H9 (cell line): Measurements from ENCODE around the gene MOCOS. TPM values are rescaled to one million over a fixed set of nuclear protein-coding genes. Genes with fewer than 3 reads are reported as not detected.

ENCODE experiments used
- DNase-seq: peaks from one replicate; pipeline ENCODE4 v3.0.0-alpha.2; 2017
- H2AFZ ChIP-seq: one replicate; pipeline ENCODE4 v1.6.1; 2013; ENCODE audit warnings: mild to moderate bottlenecking, low read length, control low read depth, moderate library complexity
- H2AK5ac ChIP-seq: 2 replicates; pipeline ENCODE4 v1.6.1; 2013; ENCODE audit warnings: low read length, control low read depth, mixed read lengths; ENCODE audit not compliant: insufficient read length
- H2BK120ac ChIP-seq: one replicate; pipeline ENCODE4 v1.6.1; 2013; ENCODE audit warnings: low read depth, mild to moderate bottlenecking, low read length, control low read depth, inconsistent platforms; ENCODE audit not compliant: poor library complexity, severe bottlenecking
- H2BK12ac ChIP-seq: 2 replicates; pipeline ENCODE4 v1.6.1; 2013; ENCODE audit warnings: low read length, control low read depth, mixed read lengths, low read depth; ENCODE audit not compliant: insufficient read length
- H2BK15ac ChIP-seq: 2 replicates; pipeline ENCODE4 v1.6.1; 2013; ENCODE audit warnings: low read depth, low read length, control low read depth
- H2BK20ac ChIP-seq: one replicate; pipeline ENCODE4 v1.6.1; 2013; ENCODE audit warnings: low read depth, mild to moderate bottlenecking, low read length, control low read depth, inconsistent platforms; ENCODE audit not compliant: poor library complexity, severe bottlenecking
- H2BK5ac ChIP-seq: 2 replicates; pipeline ENCODE4 v1.6.1; 2013; ENCODE audit warnings: low read length, control low read depth, mixed read lengths; ENCODE audit not compliant: insufficient read length
- H3K14ac ChIP-seq: 2 replicates; pipeline ENCODE4 v1.6.1; 2013; ENCODE audit warnings: low read length, control low read depth; ENCODE audit not compliant: insufficient read depth
- H3K18ac ChIP-seq: 2 replicates; pipeline ENCODE4 v1.6.1; 2013; ENCODE audit warnings: low read depth, mild to moderate bottlenecking, mixed read lengths, low read length, control low read depth; ENCODE audit not compliant: insufficient read length
- H3K23ac ChIP-seq: 2 replicates; pipeline ENCODE4 v1.6.1; 2013; ENCODE audit warnings: low read length, control low read depth, mixed read lengths, low read depth; ENCODE audit not compliant: insufficient read length
- H3K23me2 ChIP-seq: 2 replicates; pipeline ENCODE4 v1.6.1; 2013; ENCODE audit warnings: low read depth, mild to moderate bottlenecking, mixed read lengths, low read length, control low read depth; ENCODE audit not compliant: insufficient read length, poor library complexity, severe bottlenecking
- H3K27ac ChIP-seq: 2 replicates; pipeline ENCODE4 v1.5.1; 2013; ENCODE audit warnings: low read length, control low read depth, mixed read lengths, low read depth; ENCODE audit not compliant: insufficient read length
- H3K27me3 ChIP-seq: 2 replicates; pipeline ENCODE4 v1.6.1; 2013; ENCODE audit warnings: low read length, control low read depth, inconsistent platforms; ENCODE audit not compliant: insufficient read depth
- H3K4ac ChIP-seq: 2 replicates; pipeline ENCODE4 v1.6.1; 2013; ENCODE audit warnings: low read depth, mild to moderate bottlenecking, control low read depth, inconsistent platforms, low read length, moderate library complexity
- H3K4me1 ChIP-seq: 2 replicates; pipeline ENCODE4 v1.6.1; 2013; ENCODE audit warnings: low read length, control low read depth, inconsistent platforms; ENCODE audit not compliant: insufficient read depth
- H3K4me2 ChIP-seq: 2 replicates; pipeline ENCODE4 v1.6.1; 2013; ENCODE audit warnings: low read length, control low read depth, mixed read lengths; ENCODE audit not compliant: insufficient read length, insufficient read depth
- H3K56ac ChIP-seq: 2 replicates; pipeline ENCODE4 v1.6.1; 2013; ENCODE audit warnings: low read depth, mild to moderate bottlenecking, mixed read lengths, low read length, control low read depth; ENCODE audit not compliant: insufficient read length
- H3K79me1 ChIP-seq: 2 replicates; pipeline ENCODE4 v1.6.1; 2013; ENCODE audit warnings: low read depth, mild to moderate bottlenecking, moderate library complexity, low read length, control low read depth, inconsistent platforms; ENCODE audit not compliant: insufficient read depth, poor library complexity, severe bottlenecking
- H3K79me2 ChIP-seq: 2 replicates; pipeline ENCODE4 v1.6.1; 2013; ENCODE audit warnings: low read length, control low read depth, inconsistent platforms; ENCODE audit not compliant: insufficient read depth
- H3K9ac ChIP-seq: 2 replicates; pipeline ENCODE4 v1.6.1; 2013; ENCODE audit warnings: low read length, control low read depth, mixed read lengths; ENCODE audit not compliant: insufficient read length; ENCODE audit errors: extremely low read depth
- H3K9me3 ChIP-seq: one replicate; pipeline ENCODE4 v1.6.1; 2013; ENCODE audit warnings: low read depth, low read length, inconsistent platforms; ENCODE audit not compliant: control insufficient read depth
- H3T11ph ChIP-seq: one replicate; pipeline ENCODE4 v1.6.1; 2013; ENCODE audit warnings: mild to moderate bottlenecking, low read length, control low read depth, inconsistent platforms
- H4K20me1 ChIP-seq: one replicate; pipeline ENCODE4 v1.6.1; 2013; ENCODE audit not compliant: control insufficient read depth, insufficient read length, insufficient read depth
- H4K5ac ChIP-seq: 2 replicates; pipeline ENCODE4 v1.6.1; 2013; ENCODE audit warnings: low read depth, mild to moderate bottlenecking, mixed read lengths, low read length, control low read depth; ENCODE audit not compliant: insufficient read length
- H4K8ac ChIP-seq: replicated peaks from 2 replicates; pipeline ENCODE4 v1.6.1; 2013; ENCODE audit warnings: low read length, control low read depth, mixed read lengths, low read depth; ENCODE audit not compliant: insufficient read length
- H4K91ac ChIP-seq: 2 replicates; pipeline ENCODE4 v1.6.1; 2013; ENCODE audit warnings: low read depth, mild to moderate bottlenecking, moderate library complexity, mixed read lengths, low read length, control low read depth; ENCODE audit not compliant: insufficient read length
- H3K27ac Mint-ChIP-seq, 3 experiments: 2 replicates in 2 of 3; 3 replicates in 1 of 3; pipeline ENCODE4 v1.8.0; 2020 to 2021; ENCODE audit warnings: mixed read lengths in 3 of 3, mild to moderate bottlenecking in 1 of 3, moderate library complexity in 1 of 3
- H3K27me3 Mint-ChIP-seq: 2 replicates; pipeline ENCODE4 v1.8.0; 2021; ENCODE audit warnings: low read depth, mild to moderate bottlenecking, moderate library complexity, mixed read lengths
- H3K36me3 Mint-ChIP-seq, 3 experiments: 2 replicates in 2 of 3; 3 replicates in 1 of 3; pipeline ENCODE4 v1.8.0; 2020 to 2021; ENCODE audit warnings: low read depth in 3 of 3, mixed read lengths in 3 of 3; ENCODE audit not compliant: insufficient read depth in 1 of 3
- H3K4me1 Mint-ChIP-seq, 2 experiments: 2 replicates each; pipeline ENCODE4 v1.8.0; 2020; ENCODE audit warnings: mixed read lengths in 2 of 2
- H3K4me3 Mint-ChIP-seq, 2 experiments: 2 replicates in 1 of 2; 3 replicates in 1 of 2; pipeline ENCODE4 v1.8.0; 2020 to 2021; ENCODE audit warnings: mild to moderate bottlenecking in 2 of 2, mixed read lengths in 2 of 2, moderate library complexity in 1 of 2
- H3K9me3 Mint-ChIP-seq, 2 experiments: 2 replicates in 1 of 2; 3 replicates in 1 of 2; pipeline ENCODE4 v1.8.0; 2020; ENCODE audit warnings: mild to moderate bottlenecking in 2 of 2, mixed read lengths in 2 of 2, moderate library complexity in 1 of 2
- WGBS: extraction: QIAGEN DNeasy Blood & Tissue Kit; methylation state at CpG from one replicate; pipeline ENCODE4 v1.1.7; 2013; ENCODE audit warnings: missing lambda C conversion rate, low lambda C conversion rate, mixed read lengths; ENCODE audit not compliant: insufficient read length; ENCODE audit errors: extremely low coverage; 5-methylcytosine and 5-hydroxymethylcytosine counted together
- total RNA-seq: library from RNA; stranded (reverse); gene quantifications from 2 replicates; pipeline ENCODE4 v1.2.1, GENCODE V29; 2021
- TF ChIP-seq, protein P1 (sequence below): fragments of 200-600 bp; sonication (generic); conservative IDR thresholded peaks from 3 replicates; pipeline ENCODE4 v1.8.0; 2021; ENCODE audit warnings: antibody characterized with exemption, mild to moderate bottlenecking

MOCOS gene
- total RNA-seq, 1 experiment from 2014 or later: 6.0 TPM

DNA sequence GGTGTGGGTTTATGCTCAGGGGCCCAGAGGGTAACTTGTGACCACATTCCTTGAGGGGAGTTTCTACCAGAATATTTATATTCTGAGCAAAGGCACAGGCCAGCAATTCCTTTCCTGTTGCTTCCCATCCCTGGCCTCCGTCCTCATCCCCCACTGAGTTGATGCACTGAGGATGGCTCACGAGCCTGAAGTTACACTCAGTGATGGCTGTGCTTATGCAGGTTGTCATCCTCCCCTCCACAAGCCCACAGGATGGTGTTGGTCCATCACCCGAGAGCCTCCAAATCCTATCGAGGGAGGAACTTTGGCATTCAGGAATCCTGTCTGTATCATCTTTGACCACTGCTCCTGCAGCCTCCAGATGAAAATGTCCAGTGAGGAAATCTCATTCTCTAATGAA is 81.9 kb downstream of the MOCOS start:
- Histone ChIP-seq H3K27me3 (no peaks in the 10 kb centered on the region), H4K91ac (no peak overlapping the region), H4K5ac (no peak overlapping the region), H2BK15ac (no peak overlapping the region), H3K4ac (no peak overlapping the region), H3K27ac (no peak overlapping the region), H3K4me2 (no peak overlapping the region), H2BK20ac (no peak overlapping the region), H3K56ac (no peak overlapping the region), H3K9me3 (no peaks in the 10 kb centered on the region), H3K14ac (no peak overlapping the region), H2BK120ac (no peak overlapping the region), H3K9ac (no peak overlapping the region), H3K79me1 (no peaks in the 10 kb centered on the region), H3T11ph (no peak overlapping the region), H2BK12ac (no peak overlapping the region), H4K8ac (no peak overlapping the region), H2BK5ac (no peak overlapping the region), H2AFZ (no peak overlapping the region), H3K18ac (no peak overlapping the region), H4K20me1 (no peaks in the 10 kb centered on the region), H3K23me2 (no peaks in the 10 kb centered on the region), H2AK5ac (no peak overlapping the region), H3K4me1 (no peaks in the 10 kb centered on the region), H3K23ac (no peak overlapping the region), H3K79me2 (no peaks in the 10 kb centered on the region)
- WGBS: no CpG with 5 or more reads among the region's 4 CpGs
- no peak overlapping the region for H3K4me3 Mint-ChIP-seq
- H3K36me3 Mint-ChIP-seq: peaks cover 2 to 10% (median 4%) of the 10 kb centered on the region in 3 experiments; a peak in 5 of 7 replicates
- H3K4me1 Mint-ChIP-seq: peaks cover 9% of the 10 kb centered on the region in 2 experiments
- H3K27me3 Mint-ChIP-seq: peaks cover 2% of the 10 kb centered on the region; the same call in 1 of the 2 replicates
- H3K9me3 Mint-ChIP-seq: no peaks in the 10 kb centered on the region; a peak in 1 of 5 replicates
- DNase-seq: no peak
- TF ChIP-seq, protein P1, sequence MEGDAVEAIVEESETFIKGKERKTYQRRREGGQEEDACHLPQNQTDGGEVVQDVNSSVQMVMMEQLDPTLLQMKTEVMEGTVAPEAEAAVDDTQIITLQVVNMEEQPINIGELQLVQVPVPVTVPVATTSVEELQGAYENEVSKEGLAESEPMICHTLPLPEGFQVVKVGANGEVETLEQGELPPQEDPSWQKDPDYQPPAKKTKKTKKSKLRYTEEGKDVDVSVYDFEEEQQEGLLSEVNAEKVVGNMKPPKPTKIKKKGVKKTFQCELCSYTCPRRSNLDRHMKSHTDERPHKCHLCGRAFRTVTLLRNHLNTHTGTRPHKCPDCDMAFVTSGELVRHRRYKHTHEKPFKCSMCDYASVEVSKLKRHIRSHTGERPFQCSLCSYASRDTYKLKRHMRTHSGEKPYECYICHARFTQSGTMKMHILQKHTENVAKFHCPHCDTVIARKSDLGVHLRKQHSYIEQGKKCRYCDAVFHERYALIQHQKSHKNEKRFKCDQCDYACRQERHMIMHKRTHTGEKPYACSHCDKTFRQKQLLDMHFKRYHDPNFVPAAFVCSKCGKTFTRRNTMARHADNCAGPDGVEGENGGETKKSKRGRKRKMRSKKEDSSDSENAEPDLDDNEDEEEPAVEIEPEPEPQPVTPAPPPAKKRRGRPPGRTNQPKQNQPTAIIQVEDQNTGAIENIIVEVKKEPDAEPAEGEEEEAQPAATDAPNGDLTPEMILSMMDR: no peak
- H3K27ac Mint-ChIP-seq: no peak overlapping the region; a peak in 2 of 7 replicates
